K562 (cell line): ENCODE measurements around the gene ARSK. TPM values are rescaled to one million over a fixed set of nuclear protein-coding genes. Genes with fewer than 3 reads are reported as not detected.

Experiments used
- ATAC-seq: fragments of 200-7000 bp; cut with Tn5 transposase; 3 replicates; pipeline ENCODE4 v1.9.1; 2020; ENCODE audit warnings: moderate library complexity
- BruUV-seq: library from RNA; stranded (reverse); fragments of 400-500 nt; replicated peaks from 2 replicates; lab custom pipeline; 2021; lab: Mats Ljungman, UMichigan
- CTCF ChIA-PET: fragments of 300-600 bp; formaldehyde crosslinking; extraction: SDS; loops from one replicate; lab custom pipeline; 2021; ENCODE audit warnings: low intra/inter-chr PET ratio; lab: Yijun Ruan, JAX
- POLR2A ChIA-PET: fragments of 300-600, 350-650 bp; sonication (Branson Sonifier 250); formaldehyde crosslinking; extraction: SDS; loops from one replicate; lab custom pipeline; 2021; ENCODE audit warnings: antibody characterized with exemption, inconsistent platforms; lab: Yijun Ruan, JAX
- DNase-seq, 4 experiments: peaks; one replicate each; pipeline versions ENCODE4 v3.0.0 to v3.0.0-alpha.2; 2011 to 2018; ENCODE audit warnings: low spot score in 3 of 4, mixed read lengths in 3 of 4; ENCODE audit errors: extremely low read depth in 1 of 4
- FAIRE-seq: peaks from 2 replicates; lab custom pipeline; 2011; peaks lifted over from hg19 to GRCh38; lab: Jason Lieb, UNC
- H2AFZ ChIP-seq: 2 replicates; pipeline ENCODE4 v1.6.0; 2011; ENCODE audit warnings: low read depth, low read length, control low read depth, inconsistent platforms
- H3K27ac ChIP-seq: fragments of 200-600 bp; 3 replicates; pipeline ENCODE4 v1.8.0; 2011; ENCODE audit warnings: low read depth, mild to moderate bottlenecking, control low read depth, inconsistent platforms, low read length, moderate library complexity, mixed read lengths; ENCODE audit errors: extremely low read depth
- H3K27me3 ChIP-seq, 2 experiments: fragments of 300-600 bp in 1 of 2; 2 replicates in 1 of 2; 3 replicates in 1 of 2; pipeline versions ENCODE4 v1.6.0 to v1.8.0; 2011; ENCODE audit warnings: inconsistent platforms in 2 of 2, low read length in 2 of 2, mild to moderate bottlenecking in 1 of 2, mixed read lengths in 1 of 2, moderate library complexity in 1 of 2; ENCODE audit not compliant: control insufficient read depth in 2 of 2, insufficient read depth in 2 of 2
- H3K36me3 ChIP-seq: fragments of 300-600 bp; 3 replicates; pipeline ENCODE4 v1.8.0; 2011; ENCODE audit warnings: mild to moderate bottlenecking, low read length, inconsistent platforms; ENCODE audit not compliant: control insufficient read depth, insufficient read depth
- H3K4me1 ChIP-seq, 2 experiments: fragments of 200-600 bp in 1 of 2; replicated peaks in 1 of 2; 2 replicates in 1 of 2; 3 replicates in 1 of 2; pipeline versions ENCODE4 v1.5.1 to v1.8.0; 2011; ENCODE audit warnings: inconsistent platforms in 2 of 2, low read length in 2 of 2, mild to moderate bottlenecking in 1 of 2, mixed read lengths in 1 of 2, moderate library complexity in 1 of 2; ENCODE audit not compliant: control insufficient read depth in 2 of 2, insufficient read depth in 2 of 2
- H3K4me2 ChIP-seq: 2 replicates; pipeline ENCODE4 v1.6.1; 2011; ENCODE audit warnings: low read length, control low read depth, inconsistent platforms, mixed read lengths; ENCODE audit not compliant: insufficient read depth
- H3K4me3 ChIP-seq: fragments of 200-600 bp; sonication (generic), shearing (Covaris generic); 2 replicates; pipeline ENCODE4 v1.5.1; 2016; ENCODE audit warnings: control low read depth, inconsistent platforms
- H3K79me2 ChIP-seq: fragments of 200-600 bp; 3 replicates; pipeline ENCODE4 v1.8.0; 2011; ENCODE audit warnings: low read length, inconsistent platforms; ENCODE audit not compliant: control insufficient read depth, insufficient read depth
- H3K9ac ChIP-seq, 2 experiments: 2 replicates each; pipeline versions ENCODE4 v1.6.0 to v1.6.1; 2011; ENCODE audit warnings: low read depth in 2 of 2, low read length in 2 of 2, control low read depth in 1 of 2, inconsistent platforms in 1 of 2, mild to moderate bottlenecking in 1 of 2, mixed read lengths in 1 of 2; ENCODE audit not compliant: insufficient read depth in 1 of 2
- H3K9me1 ChIP-seq: one replicate; pipeline ENCODE4 v1.6.0; 2011; ENCODE audit warnings: inconsistent platforms, mild to moderate bottlenecking, low read length, moderate library complexity; ENCODE audit not compliant: control insufficient read depth, insufficient read depth
- H3K9me3 ChIP-seq: replicated peaks from 2 replicates; pipeline ENCODE4 v1.5.1; 2011; ENCODE audit warnings: low read depth, low read length, inconsistent platforms; ENCODE audit not compliant: control insufficient read depth, insufficient read depth
- H4K20me1 ChIP-seq: replicated peaks from 2 replicates; pipeline ENCODE4 v1.6.1; 2011; ENCODE audit warnings: low read length, inconsistent platforms, mixed read lengths; ENCODE audit not compliant: control insufficient read depth, insufficient read depth
- CLOCK ChIP-seq: fragments of 250-450 bp; sonication (Bioruptor Pico); IDR thresholded peaks from 2 replicates; pipeline ENCODE4 v1.4.0; 2020; ENCODE audit warnings: mild to moderate bottlenecking, moderate library complexity, borderline replicate concordance
- ETV1 ChIP-seq: fragments of 450-650 bp; conservative IDR thresholded peaks from 2 replicates; pipeline ENCODE4 v1.6.1; 2016; ENCODE audit warnings: missing genetic modification characterization, control low read depth, low read depth, missing compliant biosample characterization
- HMGXB4 ChIP-seq: sonication (generic); formaldehyde crosslinking; IDR thresholded peaks from 2 replicates; pipeline ENCODE4 v1.8.1; 2023; ENCODE audit warnings: mild to moderate bottlenecking, missing genetic modification reagents
- IRF2 ChIP-seq: sonication (generic); formaldehyde crosslinking; IDR thresholded peaks from 2 replicates; pipeline ENCODE4 v1.8.1; 2022; ENCODE audit warnings: mild to moderate bottlenecking, missing genetic modification reagents
- KHSRP ChIP-seq: fragments of 450-650 bp; IDR thresholded peaks from 2 replicates; pipeline ENCODE4 v1.6.1; 2017
- LCOR ChIP-seq: sonication (generic); formaldehyde crosslinking; IDR thresholded peaks from 2 replicates; pipeline ENCODE4 v1.8.0; 2022; ENCODE audit warnings: mild to moderate bottlenecking, missing genetic modification reagents
- SP1 ChIP-seq: sonication (generic); formaldehyde crosslinking; IDR thresholded peaks from 2 replicates; pipeline ENCODE4 v1.8.1; 2022; ENCODE audit warnings: mild to moderate bottlenecking, missing genetic modification reagents
- STAT5B ChIP-seq: fragments of 250-450 bp; sonication (Bioruptor Pico); IDR thresholded peaks from 2 replicates; pipeline ENCODE4 v1.8.0; 2021; ENCODE audit warnings: mild to moderate bottlenecking, inconsistent platforms
- ZBTB1 ChIP-seq: sonication (generic); formaldehyde crosslinking; IDR thresholded peaks from 2 replicates; pipeline ENCODE4 v1.8.1; 2023; ENCODE audit warnings: missing genetic modification reagents, low read depth, mild to moderate bottlenecking, borderline replicate concordance
- ZBTB2 ChIP-seq: fragments of 450-650 bp; IDR thresholded peaks from 2 replicates; pipeline ENCODE4 v1.6.1; 2016; ENCODE audit warnings: antibody characterized with exemption
- WGBS: fragments of 100-300 bp; shearing (Covaris generic); methylation state at CpG from one replicate; pipeline ENCODE4 v1.1.6; 2016; ENCODE audit warnings: low coverage, mixed read lengths; ENCODE audit not compliant: insufficient coverage; ENCODE audit errors: missing lambda C conversion rate; 5-methylcytosine and 5-hydroxymethylcytosine counted together
- in situ Hi-C: fragments of 300-500 bp; cut with MboI; formaldehyde crosslinking; loops from 4 replicates; pipeline ENCODE4 v1.15.0; 2018; ENCODE audit warnings: inconsistent platforms, mixed read lengths
- intact Hi-C: fragments of 100-400 bp; cut with micrococcal nuclease; formaldehyde crosslinking; loops from 2 replicates; pipeline ENCODE4 v1.14.2; 2022
- polyA plus RNA-seq, 8 experiments: library from polyadenylated mRNA; depleted of rRNA in 4 of 8; stranded (reverse) in 5 of 8; unstranded in 3 of 8; fragments of >200 nt; fragmentation: Nextera tagmentation in 2 of 8; fragmentation: Illumina TruSeq in 1 of 8; extraction: Ambion mirVana in 2 of 8; extraction: Trizol in 1 of 8; gene quantifications; 2 replicates each; pipeline versions ENCODE4 v1.2.1 to v1.2.3, GENCODE V29; 2011 to 2014; ENCODE audit warnings: inconsistent platforms in 1 of 8, missing spikeins in 1 of 8
- total RNA-seq, 7 experiments: library from RNA; depleted of rRNA in 6 of 7; stranded (reverse); fragments of >200 nt in 6 of 7; fragmentation: Illumina TruSeq in 2 of 7; extraction: Trizol in 2 of 7; gene quantifications; 2 replicates each; pipeline versions ENCODE4 v1.2.1 to v1.2.3, GENCODE V29; 2011 to 2021; ENCODE audit warnings: low replicate concordance in 1 of 7
- TF ChIP-seq, protein P1 (sequence below), 3 experiments: fragments of 200-800 bp in 1 of 3; sonication (Bioruptor generic) in 1 of 3; sonication (generic) in 1 of 3; formaldehyde crosslinking in 1 of 3; IDR thresholded peaks; 2 replicates each; pipeline versions ENCODE4 v1.6.1 to v1.8.0; 2016 to 2022; ENCODE audit warnings: mild to moderate bottlenecking in 2 of 3, missing compliant biosample characterization in 2 of 3, missing genetic modification characterization in 2 of 3, missing genetic modification reagents in 1 of 3

The ARSK gene
- total and polyA plus RNA-seq, 9 of the 15 experiments (the other 6 are each of a cell fraction or from before 2014, with no cell fraction given), result 2.7 to 9.4 (median 7.1) TPM

GRCh38 chr5:95595289-95595931 is 40.5 kb downstream of the ARSK start (continued):
- no peak for TF ChIP-seq HMGXB4 (CRISPR knock-in tag)

DNA sequence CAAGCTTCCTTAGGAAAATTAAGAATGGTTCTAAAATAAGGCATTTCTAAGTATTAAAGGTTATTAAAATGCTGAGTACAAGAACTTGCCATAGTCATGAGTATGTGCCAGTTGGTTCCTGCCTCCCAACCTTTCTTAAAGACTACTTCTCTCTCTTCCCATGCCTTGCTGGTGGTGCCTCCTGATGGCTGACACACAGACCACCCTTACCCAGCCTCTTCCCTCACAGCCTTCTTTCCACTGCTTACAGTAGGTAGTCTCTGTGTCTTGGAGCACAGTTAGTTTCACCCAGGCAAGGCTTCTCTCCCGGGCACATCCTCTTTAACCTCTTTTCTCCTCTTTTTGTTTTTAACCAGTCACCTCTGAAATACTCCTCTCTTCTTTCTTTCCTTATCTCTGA is 44.4 kb downstream of the ARSK start:
- TF ChIP-seq LCOR (CRISPR knock-in tag) (no peak), ZBTB1 (CRISPR knock-in tag) (no peak), SP1 (CRISPR knock-in tag) (no peak), ZBTB2 (no peak), CLOCK (CRISPR knock-in tag) (no peak), STAT5B (CRISPR knock-in tag) (no peak), IRF2 (CRISPR knock-in tag) (no peak), ETV1 (tag) (no peak), KHSRP (no peak)
- TF ChIP-seq, protein P1, sequence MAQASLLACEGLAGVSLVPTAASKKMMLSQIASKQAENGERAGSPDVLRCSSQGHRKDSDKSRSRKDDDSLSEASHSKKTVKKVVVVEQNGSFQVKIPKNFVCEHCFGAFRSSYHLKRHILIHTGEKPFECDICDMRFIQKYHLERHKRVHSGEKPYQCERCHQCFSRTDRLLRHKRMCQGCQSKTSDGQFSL (CRISPR knock-in tag; IDR thresholded peaks at IDR 0.05), result no peak
- TF ChIP-seq, protein P1 (tag; IDR thresholded peaks at IDR 0.05), result no peak
- intact Hi-C loops, result no loop called here
- Histone ChIP-seq H3K9me3 (no peaks in the 10 kb centered on the region), H3K9ac (no peak overlapping the region), H3K79me2 (no peaks in the 10 kb centered on the region), H3K27ac (no peak overlapping the region), H3K4me2 (no peak overlapping the region), H3K4me1 (no peaks in the 10 kb centered on the region), H4K20me1 (no peaks in the 10 kb centered on the region), H3K9me1 (no peaks in the 10 kb centered on the region), H3K36me3 (peaks cover 7% of the 10 kb centered on the region; the same call in 1 of the 3 replicates), H2AFZ (no peak overlapping the region), H3K4me3 (no peak overlapping the region), H3K27me3 (no peaks in the 10 kb centered on the region)
- FAIRE-seq (no peak), DNase-seq (no peak), ATAC-seq (peak; percentile 63)
- CTCF ChIA-PET, result no interaction called here
- in situ Hi-C loops, result no loop called here
- 29% methylated on average over 1 of the region's 1 CpG for WGBS
- POLR2A ChIA-PET, result no interaction called here
- BruUV-seq, result no TSS peak
